ENCODE data around the gene FAT1. TPM values are rescaled to one million over a fixed set of nuclear protein-coding genes. Genes with fewer than 3 reads are reported as not detected.

FAT1 gene
- polyA plus RNA-seq, 1 donor from 2014 or later: 19.8 TPM

DNA sequence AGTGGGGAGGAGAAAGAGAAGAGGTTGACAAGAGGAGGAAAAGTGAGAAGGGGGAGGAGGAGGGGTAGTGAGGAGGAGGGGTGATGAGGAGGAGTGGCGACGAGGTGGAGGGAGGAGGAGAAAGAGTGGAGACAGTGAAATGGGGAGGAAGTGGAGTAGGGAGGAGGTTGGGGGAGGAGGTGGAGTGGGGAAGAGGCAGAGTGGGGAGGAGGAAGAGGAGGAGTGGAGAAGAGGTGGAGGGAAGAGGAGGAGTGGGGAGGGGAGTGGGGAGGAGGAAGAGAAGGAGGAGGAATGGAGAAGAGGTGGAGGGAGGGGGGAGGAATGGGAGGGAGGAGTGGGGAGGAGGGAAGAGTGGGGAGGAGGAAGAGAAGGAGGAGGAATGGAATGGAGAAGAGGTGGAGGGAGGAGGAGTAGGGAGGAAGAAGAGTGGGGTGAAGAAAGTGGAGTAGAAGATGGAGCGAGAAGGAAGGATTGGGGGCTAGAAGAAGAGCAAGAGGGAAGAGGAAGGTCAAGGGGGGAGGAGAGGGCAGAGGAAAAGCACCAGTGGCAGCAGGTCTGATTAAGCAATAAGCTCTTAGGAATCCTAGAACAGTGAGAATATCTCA, 118.3 kb downstream of the FAT1 start:
- Histone ChIP-seq H3K9me3 (ENCODE audit: low read length) (no peaks in the 10 kb centered on the region), H3K9me2 (ENCODE audit: insufficient read depth, low read length) (no peaks in the 10 kb centered on the region), H3K27ac (ENCODE audit: low read length) (no peak overlapping the region), H3K4me2 (ENCODE audit: low read length) (no peak overlapping the region), H3K9ac (ENCODE audit: low read length) (no peak overlapping the region), H3K79me2 (replicated peaks; ENCODE audit: insufficient read depth, low read length) (no peaks in the 10 kb centered on the region), H3K36me3 (ENCODE audit: insufficient read depth, low read length) (no peaks in the 10 kb centered on the region), H3F3A (ENCODE audit: insufficient read depth, low read length, poor library complexity, severe bottlenecking) (no peaks in the 10 kb centered on the region), H2AFZ (ENCODE audit: low read depth, low read length) (no peak overlapping the region), H3K27me3 (ENCODE audit: insufficient read depth, low read depth, low read length) (no peaks in the 10 kb centered on the region), H3K4me3 (ENCODE audit: low read length) (no peak overlapping the region), H4K20me1 (ENCODE audit: insufficient read depth) (no peaks in the 10 kb centered on the region)
- TF ChIP-seq, protein P1, sequence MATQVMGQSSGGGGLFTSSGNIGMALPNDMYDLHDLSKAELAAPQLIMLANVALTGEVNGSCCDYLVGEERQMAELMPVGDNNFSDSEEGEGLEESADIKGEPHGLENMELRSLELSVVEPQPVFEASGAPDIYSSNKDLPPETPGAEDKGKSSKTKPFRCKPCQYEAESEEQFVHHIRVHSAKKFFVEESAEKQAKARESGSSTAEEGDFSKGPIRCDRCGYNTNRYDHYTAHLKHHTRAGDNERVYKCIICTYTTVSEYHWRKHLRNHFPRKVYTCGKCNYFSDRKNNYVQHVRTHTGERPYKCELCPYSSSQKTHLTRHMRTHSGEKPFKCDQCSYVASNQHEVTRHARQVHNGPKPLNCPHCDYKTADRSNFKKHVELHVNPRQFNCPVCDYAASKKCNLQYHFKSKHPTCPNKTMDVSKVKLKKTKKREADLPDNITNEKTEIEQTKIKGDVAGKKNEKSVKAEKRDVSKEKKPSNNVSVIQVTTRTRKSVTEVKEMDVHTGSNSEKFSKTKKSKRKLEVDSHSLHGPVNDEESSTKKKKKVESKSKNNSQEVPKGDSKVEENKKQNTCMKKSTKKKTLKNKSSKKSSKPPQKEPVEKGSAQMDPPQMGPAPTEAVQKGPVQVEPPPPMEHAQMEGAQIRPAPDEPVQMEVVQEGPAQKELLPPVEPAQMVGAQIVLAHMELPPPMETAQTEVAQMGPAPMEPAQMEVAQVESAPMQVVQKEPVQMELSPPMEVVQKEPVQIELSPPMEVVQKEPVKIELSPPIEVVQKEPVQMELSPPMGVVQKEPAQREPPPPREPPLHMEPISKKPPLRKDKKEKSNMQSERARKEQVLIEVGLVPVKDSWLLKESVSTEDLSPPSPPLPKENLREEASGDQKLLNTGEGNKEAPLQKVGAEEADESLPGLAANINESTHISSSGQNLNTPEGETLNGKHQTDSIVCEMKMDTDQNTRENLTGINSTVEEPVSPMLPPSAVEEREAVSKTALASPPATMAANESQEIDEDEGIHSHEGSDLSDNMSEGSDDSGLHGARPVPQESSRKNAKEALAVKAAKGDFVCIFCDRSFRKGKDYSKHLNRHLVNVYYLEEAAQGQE (IDR thresholded peaks at IDR 0.05; ENCODE audit: borderline replicate concordance): no peak
- TF ChIP-seq EZH2 (IDR thresholded peaks at IDR 0.05; ENCODE audit: borderline replicate concordance, insufficient read depth, low read length, poor library complexity, severe bottlenecking) (no peak), POLR2AphosphoS5 (IDR thresholded peaks at IDR 0.05) (no peak), RAD21 (conservative IDR thresholded peaks at IDR 0.05) (no peak), TAF1 (IDR thresholded peaks at IDR 0.05; ENCODE audit: low read depth) (no peak), SMC3 (conservative IDR thresholded peaks at IDR 0.05; ENCODE audit: poor library complexity) (no peak), EP300 (conservative IDR thresholded peaks at IDR 0.05; ENCODE audit: poor library complexity, severe bottlenecking) (no peak), MXI1 (conservative IDR thresholded peaks at IDR 0.05; ENCODE audit: poor library complexity, severe bottlenecking) (no peak)
- TF ChIP-seq, protein P2, sequence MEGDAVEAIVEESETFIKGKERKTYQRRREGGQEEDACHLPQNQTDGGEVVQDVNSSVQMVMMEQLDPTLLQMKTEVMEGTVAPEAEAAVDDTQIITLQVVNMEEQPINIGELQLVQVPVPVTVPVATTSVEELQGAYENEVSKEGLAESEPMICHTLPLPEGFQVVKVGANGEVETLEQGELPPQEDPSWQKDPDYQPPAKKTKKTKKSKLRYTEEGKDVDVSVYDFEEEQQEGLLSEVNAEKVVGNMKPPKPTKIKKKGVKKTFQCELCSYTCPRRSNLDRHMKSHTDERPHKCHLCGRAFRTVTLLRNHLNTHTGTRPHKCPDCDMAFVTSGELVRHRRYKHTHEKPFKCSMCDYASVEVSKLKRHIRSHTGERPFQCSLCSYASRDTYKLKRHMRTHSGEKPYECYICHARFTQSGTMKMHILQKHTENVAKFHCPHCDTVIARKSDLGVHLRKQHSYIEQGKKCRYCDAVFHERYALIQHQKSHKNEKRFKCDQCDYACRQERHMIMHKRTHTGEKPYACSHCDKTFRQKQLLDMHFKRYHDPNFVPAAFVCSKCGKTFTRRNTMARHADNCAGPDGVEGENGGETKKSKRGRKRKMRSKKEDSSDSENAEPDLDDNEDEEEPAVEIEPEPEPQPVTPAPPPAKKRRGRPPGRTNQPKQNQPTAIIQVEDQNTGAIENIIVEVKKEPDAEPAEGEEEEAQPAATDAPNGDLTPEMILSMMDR (IDR thresholded peaks at IDR 0.05; ENCODE audit: poor library complexity, severe bottlenecking): no peak

DNA sequence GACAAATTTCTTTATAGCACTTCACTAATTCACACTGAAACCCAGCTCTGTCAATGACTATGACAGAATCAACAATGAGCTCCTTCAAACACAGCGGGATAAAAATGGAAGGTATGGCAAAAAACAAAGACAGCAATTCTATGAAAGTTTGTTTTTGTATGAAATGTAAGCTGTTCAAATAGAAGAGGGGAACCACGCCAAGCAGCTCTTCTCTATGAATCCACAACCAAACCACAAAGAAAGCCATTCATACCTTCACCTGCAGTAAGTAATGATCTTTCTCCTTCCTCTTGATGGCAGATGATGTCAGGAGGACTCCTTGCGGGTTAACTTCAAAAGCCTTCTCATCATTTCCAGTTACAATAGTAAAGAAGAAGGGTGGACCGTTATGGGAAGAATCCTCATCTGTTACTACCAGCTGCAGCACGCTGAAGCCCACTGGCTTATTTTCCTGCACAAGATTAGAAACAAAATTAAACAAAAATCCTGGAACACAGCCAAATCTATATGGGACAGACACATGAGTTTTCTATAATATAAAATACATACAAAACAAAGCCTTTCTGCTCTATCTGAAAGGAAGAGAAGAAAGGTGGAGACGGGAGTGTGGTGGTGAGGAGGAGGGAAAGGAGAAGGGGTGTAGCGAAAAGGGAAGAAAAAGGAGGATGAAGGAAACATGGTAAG, 119.4 kb downstream of the FAT1 start:
- H3K9me3 ChIP-seq (ENCODE audit: low read length): no peaks in the 10 kb centered on the region
- no peaks in the 10 kb centered on the region for H3K27me3 ChIP-seq (ENCODE audit: insufficient read depth, low read depth, low read length)
- H3K27ac ChIP-seq (ENCODE audit: low read length): no peak overlapping the region
- no peak overlapping the region for H2AFZ ChIP-seq (ENCODE audit: low read depth, low read length)
- H3F3A ChIP-seq (ENCODE audit: insufficient read depth, low read length, poor library complexity, severe bottlenecking): no peaks in the 10 kb centered on the region
- H3K9ac ChIP-seq (ENCODE audit: low read length): no peak overlapping the region
- no peak overlapping the region for H3K4me3 ChIP-seq (ENCODE audit: low read length)
- no peaks in the 10 kb centered on the region for H3K9me2 ChIP-seq (ENCODE audit: insufficient read depth, low read length)
- no peaks in the 10 kb centered on the region for H3K36me3 ChIP-seq (ENCODE audit: insufficient read depth, low read length)
- no peaks in the 10 kb centered on the region for H3K79me2 ChIP-seq (replicated peaks; ENCODE audit: insufficient read depth, low read length)
- TF ChIP-seq RAD21 (conservative IDR thresholded peaks at IDR 0.05): no peak
- TF ChIP-seq SMC3 (conservative IDR thresholded peaks at IDR 0.05; ENCODE audit: poor library complexity): no peak
- TF ChIP-seq POLR2AphosphoS5 (IDR thresholded peaks at IDR 0.05): no peak
- TF ChIP-seq TAF1 (IDR thresholded peaks at IDR 0.05; ENCODE audit: low read depth): no peak
- TF ChIP-seq, protein P1 (IDR thresholded peaks at IDR 0.05; ENCODE audit: borderline replicate concordance): no peak
- no peak for TF ChIP-seq EZH2 (IDR thresholded peaks at IDR 0.05; ENCODE audit: borderline replicate concordance, insufficient read depth, low read length, poor library complexity, severe bottlenecking)
- TF ChIP-seq EP300 (conservative IDR thresholded peaks at IDR 0.05; ENCODE audit: poor library complexity, severe bottlenecking): no peak
- no peak for TF ChIP-seq MXI1 (conservative IDR thresholded peaks at IDR 0.05; ENCODE audit: poor library complexity, severe bottlenecking)
- TF ChIP-seq, protein P2 (IDR thresholded peaks at IDR 0.05; ENCODE audit: poor library complexity, severe bottlenecking): no peak
- H3K4me2 ChIP-seq (ENCODE audit: low read length): no peak overlapping the region
- no peaks in the 10 kb centered on the region for H4K20me1 ChIP-seq (ENCODE audit: insufficient read depth)

Data from neural cell (in vitro differentiated cells).